WTC11 (cell line): Measurements from ENCODE around the gene C1QL1. TPM values are rescaled to one million over a fixed set of nuclear protein-coding genes. Genes with fewer than 3 reads are reported as not detected.

ENCODE experiments used
- ATAC-seq: fragments of 200-7000 bp; cut with Tn5 transposase; 2 replicates; pipeline ENCODE4 v1.10.0; 2021; ENCODE audit warnings: mild to moderate bottlenecking, moderate library complexity
- CTCF ChIA-PET: fragments of 300-600 bp; sonication (Branson Sonifier 250); formaldehyde crosslinking; loops from one replicate; lab custom pipeline; 2021; ENCODE audit warnings: antibody characterized with exemption; lab: Charles Lee
- POLR2A ChIA-PET: fragments of 350-600 bp; sonication (Branson Sonifier 250); formaldehyde crosslinking; loops from one replicate; lab custom pipeline; 2021; ENCODE audit warnings: antibody characterized with exemption; lab: Charles Lee
- DNase-seq: peaks from one replicate; pipeline ENCODE4 v3.0.0; 2021; ENCODE audit warnings: low spot score
- H3K27ac Mint-ChIP-seq: 2 replicates; pipeline ENCODE4 v1.8.0; 2021; ENCODE audit warnings: mixed read lengths
- H3K27me3 Mint-ChIP-seq: 2 replicates; pipeline ENCODE4 v1.8.0; 2021; ENCODE audit warnings: low read depth, mild to moderate bottlenecking, moderate library complexity, mixed read lengths
- H3K36me3 Mint-ChIP-seq: 2 replicates; pipeline ENCODE4 v1.8.0; 2021; ENCODE audit warnings: mixed read lengths
- H3K4me1 Mint-ChIP-seq: 2 replicates; pipeline ENCODE4 v1.8.0; 2022; ENCODE audit warnings: mixed read lengths
- H3K4me3 Mint-ChIP-seq: 2 replicates; pipeline ENCODE4 v1.8.0; 2021; ENCODE audit warnings: mild to moderate bottlenecking, moderate library complexity, mixed read lengths
- H3K9me3 Mint-ChIP-seq: 2 replicates; pipeline ENCODE4 v1.8.0; 2021; ENCODE audit warnings: mixed read lengths
- AFF4 ChIP-seq: sonication (generic); formaldehyde crosslinking; IDR thresholded peaks from 2 replicates; pipeline ENCODE4 v1.8.1; 2023; ENCODE audit warnings: mild to moderate bottlenecking, missing genetic modification reagents, borderline replicate concordance
- ATF6 ChIP-seq: sonication (generic); formaldehyde crosslinking; IDR thresholded peaks from 2 replicates; pipeline ENCODE4 v1.8.1; 2023; ENCODE audit warnings: mild to moderate bottlenecking, missing genetic modification reagents
- CDX4 ChIP-seq: fragments of 250-450 bp; sonication (Bioruptor Pico); IDR thresholded peaks from 2 replicates; pipeline ENCODE4 v1.9.0; 2021; ENCODE audit warnings: moderate library complexity, mild to moderate bottlenecking, inconsistent platforms, borderline replicate concordance
- GRHL2 ChIP-seq: fragments of 250-450 bp; sonication (Bioruptor Pico); IDR thresholded peaks from 2 replicates; pipeline ENCODE4 v1.8.0; 2022; ENCODE audit warnings: mild to moderate bottlenecking, moderate library complexity; ENCODE audit not compliant: insufficient replicate concordance, severe bottlenecking
- HMGXB4 ChIP-seq: sonication (generic); formaldehyde crosslinking; IDR thresholded peaks from 2 replicates; pipeline ENCODE4 v1.8.1; 2023; ENCODE audit warnings: mild to moderate bottlenecking, moderate library complexity, missing genetic modification reagents
- NFATC4 ChIP-seq: fragments of 250-450 bp; sonication (Bioruptor Pico); IDR thresholded peaks from 2 replicates; pipeline ENCODE4 v1.9.0; 2021; ENCODE audit warnings: mild to moderate bottlenecking
- NFE2L1 ChIP-seq: sonication (generic); formaldehyde crosslinking; IDR thresholded peaks from 2 replicates; pipeline ENCODE4 v1.8.1; 2023; ENCODE audit warnings: missing genetic modification reagents
- NFYB ChIP-seq: sonication (generic); formaldehyde crosslinking; conservative IDR thresholded peaks from 2 replicates; pipeline ENCODE4 v1.8.0; 2022; ENCODE audit warnings: low read depth, missing genetic modification reagents
- PREB ChIP-seq: sonication (generic); formaldehyde crosslinking; IDR thresholded peaks from 2 replicates; pipeline ENCODE4 v1.8.1; 2022; ENCODE audit warnings: mild to moderate bottlenecking, missing genetic modification reagents, moderate library complexity, borderline replicate concordance
- TEAD1 ChIP-seq: sonication (generic); formaldehyde crosslinking; IDR thresholded peaks from 2 replicates; pipeline ENCODE4 v1.8.0; 2022; ENCODE audit warnings: mild to moderate bottlenecking, missing genetic modification reagents
- TEAD4 ChIP-seq: sonication (generic); formaldehyde crosslinking; IDR thresholded peaks from 2 replicates; pipeline ENCODE4 v1.8.0; 2022; ENCODE audit warnings: mild to moderate bottlenecking, missing genetic modification reagents
- ZBTB43 ChIP-seq: sonication (generic); formaldehyde crosslinking; IDR thresholded peaks from 2 replicates; pipeline ENCODE4 v1.8.1; 2023; ENCODE audit warnings: mild to moderate bottlenecking, missing genetic modification reagents
- ZNF423 ChIP-seq: fragments of 250-450 bp; sonication (Bioruptor Pico); IDR thresholded peaks from 2 replicates; pipeline ENCODE4 v2.1.2; 2022; ENCODE audit warnings: mild to moderate bottlenecking, moderate library complexity
- ZNF512 ChIP-seq: sonication (generic); formaldehyde crosslinking; IDR thresholded peaks from 2 replicates; pipeline ENCODE4 v1.8.1; 2022; ENCODE audit warnings: missing genetic modification reagents, borderline replicate concordance
- total RNA-seq: library from RNA; stranded (reverse); gene quantifications from 3 replicates; pipeline ENCODE4 v1.2.3, GENCODE V29; 2021

C1QL1 gene
- total RNA-seq, 1 experiment from 2014 or later, result 13.4 TPM

GRCh38 chr17:45005700-45006099 lies 37.6 kb upstream of the C1QL1 start (continued):
- TF ChIP-seq HMGXB4 (CRISPR knock-in tag) (no peak), NFATC4 (no peak), TEAD4 (no peak), GRHL2 (no peak), ATF6 (no peak)

- CTCF ChIA-PET, result interaction anchor here (0.6 to 2.6 kb wide), 11 partner anchors 8 to 131 kb away, joined by 3 to 21 read pairs (median 5); partner anchors contain the start of genes ACBD4 and C1QL1
- no peak overlapping the region for H3K27ac Mint-ChIP-seq
Measured at GRCh38 chr17:45004388-45004787, 36.3 kb upstream of the C1QL1 start.

GRCh38 chr17:45003877-45004276 lies 35.8 kb upstream of the C1QL1 start:
- peaks cover 13% of the 10 kb centered on the region for H3K9me3 Mint-ChIP-seq
- TF ChIP-seq ZNF423 (CRISPR knock-in tag) (peak; percentile 87), CDX4 (no peak)
- DNase-seq, result no peak
- H3K4me3 Mint-ChIP-seq, result no peak overlapping the region
- ChIA-PET POLR2A (no interaction called here), CTCF (interaction anchor here (0.9 to 2.6 kb wide), 13 partner anchors 10 to 131 kb away, joined by 3 to 21 read pairs (median 5); partner anchors contain the start of genes ACBD4 and C1QL1)
- no peak overlapping the region for H3K27ac Mint-ChIP-seq
- ATAC-seq, result peak; percentile 39
- peaks cover 16% of the 10 kb centered on the region for H3K27me3 Mint-ChIP-seq
- H3K36me3 Mint-ChIP-seq, result peaks cover 10% of the 10 kb centered on the region
- peaks cover 33% of the 10 kb centered on the region for H3K4me1 Mint-ChIP-seq

More at GRCh38 chr17:45004388-45004787, 36.3 kb upstream of the C1QL1 start:
- ATAC-seq, result no peak
- DNase-seq, result no peak
- Mint-ChIP-seq H3K9me3 (peaks cover 8% of the 10 kb centered on the region), H3K27me3 (peaks cover 13% of the 10 kb centered on the region), H3K4me1 (peaks cover 33% of the 10 kb centered on the region), H3K36me3 (peaks cover 5% of the 10 kb centered on the region), H3K4me3 (no peak overlapping the region)
- POLR2A ChIA-PET, result no interaction called here
- TF ChIP-seq TEAD1 (CRISPR knock-in tag), result no peak

GRCh38 chr17:45001310-45001709 lies 33.2 kb upstream of the C1QL1 start:
- H3K9me3 Mint-ChIP-seq, result peaks cover 17% of the 10 kb centered on the region
- no peak overlapping the region for H3K27ac Mint-ChIP-seq
- H3K36me3 Mint-ChIP-seq, result peaks cover 11% of the 10 kb centered on the region
- no peak for DNase-seq
- H3K27me3 Mint-ChIP-seq, result peaks cover 14% of the 10 kb centered on the region
- ChIA-PET CTCF (no interaction called here), POLR2A (no interaction called here)
- no peak for ATAC-seq
- H3K4me1 Mint-ChIP-seq, result peaks cover 18% of the 10 kb centered on the region
- no peak overlapping the region for H3K4me3 Mint-ChIP-seq
- TF ChIP-seq HMGXB4 (CRISPR knock-in tag) (no peak), ZBTB43 (CRISPR knock-in tag) (no peak), ZNF512 (CRISPR knock-in tag) (no peak), NFYB (CRISPR knock-in tag) (no peak), GRHL2 (no peak), PREB (no peak), AFF4 (CRISPR knock-in tag) (no peak), NFE2L1 (CRISPR knock-in tag) (no peak)
